HG03045 (cell line): Measurements from ENCODE around the gene ATXN1.
"Not testable (repeated sequence)": the region's sequence is repeated elsewhere in the genome, so short reads cannot be mapped to it uniquely, and the experiment has no call there.

Source experiments
- ATAC-seq: cut with Tn5 transposase; IDR thresholded peaks from one replicate; pipeline ENCODE4 v1.9.1; 2021; ENCODE audit warnings: mild to moderate bottlenecking, moderate library complexity; ENCODE audit not compliant: unreplicated experiment

ATXN1 gene

DNA sequence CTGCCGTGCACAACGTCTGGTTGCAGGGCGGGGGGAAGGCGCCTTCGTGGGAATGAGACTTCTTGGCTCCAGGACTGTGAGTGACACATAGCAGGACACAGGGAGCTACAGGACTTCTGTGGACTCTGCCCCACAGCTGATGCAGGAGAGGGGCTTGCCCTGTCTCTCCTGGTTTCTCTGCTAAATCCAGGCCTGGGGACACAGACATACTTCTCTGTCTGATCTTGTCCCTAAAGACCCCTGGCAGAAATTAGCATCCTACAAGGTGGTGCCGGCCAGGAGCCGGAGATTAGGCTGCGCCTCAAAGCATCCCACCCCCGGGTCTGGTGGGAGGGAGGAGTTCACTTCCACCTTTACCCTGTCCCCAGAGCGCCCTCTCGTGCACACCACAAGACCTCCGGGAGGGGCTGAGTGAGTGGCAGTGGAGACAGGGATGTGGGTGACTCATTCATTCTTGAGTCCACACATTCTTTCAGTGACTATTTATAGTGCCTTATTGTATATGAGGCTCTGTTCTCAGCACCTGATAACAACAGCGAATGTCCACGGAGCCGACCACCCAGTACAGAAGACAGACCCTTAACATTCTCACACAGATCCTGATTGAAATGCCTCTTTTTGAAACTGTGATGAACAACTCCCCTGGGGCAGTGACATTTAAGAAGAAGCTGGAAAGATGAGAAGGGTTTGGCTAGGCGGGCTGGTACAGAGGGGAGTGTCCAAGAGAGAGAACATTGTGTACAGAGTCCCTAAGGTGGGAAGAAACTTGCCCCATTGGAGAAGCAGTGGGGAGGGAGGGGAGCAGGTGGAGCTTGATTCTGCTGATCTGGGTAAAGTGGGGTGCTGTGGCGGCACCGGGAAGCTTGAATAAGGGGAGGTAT lies 483.9 kb downstream of the ATXN1 start:
- no peak for ATAC-seq

DNA sequence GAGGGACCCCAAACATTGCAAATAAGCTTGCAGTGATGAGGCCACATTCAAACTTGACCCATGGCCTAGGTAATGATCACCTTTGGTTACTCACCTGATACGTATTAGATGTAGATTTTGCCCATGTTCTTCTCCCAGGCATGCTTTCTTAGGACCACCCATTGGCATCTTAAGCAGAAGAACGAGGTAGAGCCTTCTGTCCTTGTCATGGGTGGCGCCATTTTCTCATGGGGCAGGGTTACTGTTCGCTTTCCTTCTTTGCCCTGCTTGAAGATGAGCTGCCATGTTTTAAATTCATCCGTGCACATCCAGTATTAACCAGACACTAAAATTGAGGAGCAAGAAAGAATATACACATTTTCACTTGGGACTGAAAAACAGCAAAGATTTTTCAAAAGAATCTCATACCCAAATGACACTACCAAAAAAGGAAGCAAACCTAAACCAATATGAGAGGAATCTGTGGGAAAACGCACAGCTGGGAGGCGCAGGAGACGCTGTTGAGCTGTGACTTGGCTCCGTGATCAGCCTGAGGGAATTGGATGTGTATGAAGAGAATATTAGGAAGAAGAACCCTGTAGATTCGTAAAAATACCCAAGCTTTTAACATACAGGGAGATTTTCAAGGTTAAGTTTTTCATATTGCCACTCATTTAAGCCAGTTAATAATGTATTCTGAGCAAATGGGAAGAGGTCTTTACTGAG lies 486.2 kb downstream of the ATXN1 start:
- no peak for ATAC-seq

DNA sequence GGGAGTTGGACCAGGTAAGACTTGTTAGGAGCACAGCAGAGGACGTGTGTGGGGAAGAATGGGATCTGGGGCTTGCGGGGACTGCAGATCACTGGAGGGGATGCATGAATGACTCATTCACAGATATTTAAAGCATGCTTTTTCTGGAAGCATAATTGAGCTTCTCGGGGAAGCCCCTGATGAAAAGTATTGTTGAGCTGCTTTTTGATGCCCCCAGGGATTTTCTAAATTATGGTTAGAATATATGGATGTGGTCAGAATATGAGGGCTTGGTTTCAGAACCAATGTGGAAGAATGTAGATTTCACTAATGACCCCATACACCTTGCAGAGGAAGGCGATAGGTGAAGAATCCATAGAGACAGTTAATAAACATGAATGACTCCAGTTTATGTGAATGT lies 486.8 kb downstream of the ATXN1 start:
- no peak for ATAC-seq

DNA sequence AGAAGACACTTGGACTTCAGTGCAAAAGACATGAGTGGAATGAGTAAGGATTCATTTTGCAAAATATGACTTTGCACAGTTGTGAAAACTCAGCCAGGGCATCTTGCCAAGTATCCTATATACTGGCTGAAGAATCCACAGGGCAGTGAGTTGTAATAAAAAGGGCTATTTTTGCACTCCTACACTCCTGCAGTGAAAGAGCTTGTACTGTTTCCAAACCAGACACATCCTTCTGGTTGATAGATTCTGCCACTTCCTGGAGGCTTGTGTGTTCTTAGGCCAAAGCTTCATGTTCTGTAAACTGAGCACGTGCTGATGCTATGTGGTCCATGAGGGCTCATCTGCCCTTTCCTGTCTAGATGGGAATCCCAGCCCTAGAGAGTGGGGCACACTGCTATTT lies 488.0 kb downstream of the ATXN1 start:
- ATAC-seq, result no peak

DNA sequence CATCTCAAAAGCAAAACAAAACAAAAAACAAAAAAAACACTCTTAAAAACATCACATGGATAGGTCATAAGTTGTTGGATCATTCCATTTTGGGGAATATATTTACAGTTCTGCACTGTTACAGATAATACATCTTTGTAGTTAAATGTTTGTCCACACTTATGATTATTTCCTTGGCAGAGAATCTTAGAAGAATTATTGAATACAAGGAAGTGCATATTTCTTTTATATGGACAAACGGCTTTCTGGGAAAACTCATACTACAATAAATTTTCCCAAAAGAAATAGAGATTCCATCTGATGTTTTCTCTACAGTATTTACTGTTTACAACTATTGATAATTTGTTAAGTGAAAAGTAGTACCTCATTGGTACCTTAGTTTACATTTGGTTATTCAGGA lies 489.1 kb downstream of the ATXN1 start:
- ATAC-seq, result no peak

DNA sequence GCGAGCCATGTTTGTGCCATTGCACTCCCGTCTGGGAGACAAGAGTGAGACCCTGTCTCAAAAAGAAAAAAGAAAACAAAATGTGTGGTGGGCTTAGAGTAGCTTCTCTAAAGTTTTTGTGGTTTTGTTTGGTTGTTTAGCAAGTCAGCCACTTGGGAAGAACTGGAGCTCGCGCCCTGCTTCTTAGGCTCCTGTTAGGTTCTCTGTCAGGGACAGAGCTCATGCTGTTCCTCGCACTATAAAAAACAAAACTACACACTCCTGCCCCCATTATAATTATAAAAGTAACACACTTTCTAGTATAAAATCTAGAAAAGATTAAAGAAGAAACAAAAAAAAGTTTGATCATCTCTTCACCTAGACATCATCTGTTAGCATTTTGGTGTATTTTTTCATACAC lies 489.8 kb downstream of the ATXN1 start:
- ATAC-seq, result no peak

DNA sequence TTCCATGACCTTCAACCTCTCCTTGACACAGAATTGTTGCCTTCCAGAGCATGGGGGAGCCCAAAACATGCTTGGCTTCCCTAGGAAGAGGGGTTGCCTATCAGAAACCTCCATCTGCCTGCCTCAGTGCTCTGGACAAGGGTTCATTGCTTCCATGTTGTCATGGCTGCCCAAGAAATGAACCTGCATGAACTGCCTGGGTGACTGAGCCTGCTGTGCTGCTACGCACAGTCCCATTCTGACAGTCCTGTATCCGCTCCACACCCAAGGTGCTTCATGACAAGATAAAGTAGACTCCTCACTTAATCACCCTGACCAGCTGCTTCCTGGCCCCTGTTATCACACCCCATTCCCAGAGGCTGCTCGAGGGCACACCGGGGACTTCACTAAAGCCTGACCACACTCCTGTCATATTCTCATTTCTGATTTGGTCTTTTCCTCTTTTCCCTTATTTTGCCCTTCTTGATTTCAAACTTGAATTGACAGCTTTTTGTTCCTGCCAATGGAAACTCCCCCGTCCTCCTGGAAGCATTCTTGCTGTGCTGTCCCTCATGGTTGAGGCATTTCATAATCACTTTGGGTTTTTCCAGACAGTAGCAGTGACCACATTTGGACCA lies 491.0 kb downstream of the ATXN1 start:
- ATAC-seq, result no peak

DNA sequence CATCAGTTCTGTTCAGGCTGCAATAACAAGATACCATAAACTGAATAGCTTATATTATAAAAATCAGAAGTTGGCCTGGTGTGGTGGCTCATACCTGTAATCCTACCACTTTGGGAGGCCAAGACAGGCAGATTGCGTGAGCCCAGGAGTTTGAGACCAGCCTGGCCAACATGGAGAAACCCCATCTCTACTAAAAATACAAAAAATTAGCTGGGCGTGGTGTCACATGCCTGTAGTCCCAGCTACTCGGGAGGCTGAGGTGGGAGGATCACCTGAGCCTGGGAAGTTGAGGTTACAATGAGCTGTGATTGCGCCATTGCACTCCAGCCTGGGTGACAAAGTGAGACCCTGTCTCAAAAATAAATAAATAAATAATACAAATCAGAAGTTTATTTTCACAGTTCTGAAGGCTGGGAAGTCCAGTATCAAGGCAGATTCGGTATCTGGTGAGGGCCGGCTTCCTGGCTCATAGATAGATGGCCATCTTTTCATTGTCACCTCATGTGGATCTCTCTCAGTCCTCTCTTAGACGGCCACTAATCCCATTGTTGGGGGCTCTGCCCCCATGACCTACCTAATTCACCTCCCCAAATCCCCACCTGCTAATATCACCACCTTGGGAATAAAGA lies 491.7 kb downstream of the ATXN1 start:
- ATAC-seq, result not testable (repeated sequence)

DNA sequence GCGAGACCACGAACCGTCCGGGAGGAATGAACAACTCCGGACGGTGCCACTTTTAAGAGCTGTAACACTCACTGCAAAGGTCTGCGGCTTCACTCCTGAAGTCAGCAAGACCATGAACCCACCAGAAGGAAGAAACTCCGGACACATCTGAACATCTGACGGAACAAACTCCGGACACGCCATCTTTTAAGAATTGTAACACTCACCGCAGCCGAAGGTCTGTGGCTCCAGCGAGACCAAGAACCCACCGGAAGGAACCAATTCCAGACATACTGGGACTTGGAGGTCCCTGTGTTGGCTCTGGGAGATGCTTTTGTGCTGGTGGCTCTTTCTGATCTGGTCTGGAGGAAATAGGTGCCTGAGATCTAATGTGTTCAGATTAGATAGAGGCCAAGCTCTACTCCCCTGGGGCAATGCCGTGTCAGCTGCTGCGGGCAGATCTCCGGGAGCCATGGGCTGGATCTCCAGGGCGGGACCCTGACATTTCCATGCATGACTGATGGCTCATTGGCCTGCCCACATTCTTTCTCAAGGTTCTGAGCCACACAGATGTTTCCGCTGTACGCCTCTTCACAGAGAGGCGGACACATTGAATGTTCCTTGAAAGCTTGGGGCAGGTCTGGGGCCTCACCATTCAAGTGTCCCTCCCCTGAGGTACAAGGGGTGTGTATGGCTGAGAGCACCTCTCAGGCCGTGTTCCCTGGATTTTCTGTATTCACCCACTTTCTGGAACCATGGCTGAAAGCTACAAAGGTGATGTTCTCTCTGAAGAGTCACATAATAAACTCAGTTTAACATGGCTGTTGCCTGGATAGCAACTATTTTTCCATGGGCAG lies 493.6 kb downstream of the ATXN1 start:
- no peak for ATAC-seq

DNA sequence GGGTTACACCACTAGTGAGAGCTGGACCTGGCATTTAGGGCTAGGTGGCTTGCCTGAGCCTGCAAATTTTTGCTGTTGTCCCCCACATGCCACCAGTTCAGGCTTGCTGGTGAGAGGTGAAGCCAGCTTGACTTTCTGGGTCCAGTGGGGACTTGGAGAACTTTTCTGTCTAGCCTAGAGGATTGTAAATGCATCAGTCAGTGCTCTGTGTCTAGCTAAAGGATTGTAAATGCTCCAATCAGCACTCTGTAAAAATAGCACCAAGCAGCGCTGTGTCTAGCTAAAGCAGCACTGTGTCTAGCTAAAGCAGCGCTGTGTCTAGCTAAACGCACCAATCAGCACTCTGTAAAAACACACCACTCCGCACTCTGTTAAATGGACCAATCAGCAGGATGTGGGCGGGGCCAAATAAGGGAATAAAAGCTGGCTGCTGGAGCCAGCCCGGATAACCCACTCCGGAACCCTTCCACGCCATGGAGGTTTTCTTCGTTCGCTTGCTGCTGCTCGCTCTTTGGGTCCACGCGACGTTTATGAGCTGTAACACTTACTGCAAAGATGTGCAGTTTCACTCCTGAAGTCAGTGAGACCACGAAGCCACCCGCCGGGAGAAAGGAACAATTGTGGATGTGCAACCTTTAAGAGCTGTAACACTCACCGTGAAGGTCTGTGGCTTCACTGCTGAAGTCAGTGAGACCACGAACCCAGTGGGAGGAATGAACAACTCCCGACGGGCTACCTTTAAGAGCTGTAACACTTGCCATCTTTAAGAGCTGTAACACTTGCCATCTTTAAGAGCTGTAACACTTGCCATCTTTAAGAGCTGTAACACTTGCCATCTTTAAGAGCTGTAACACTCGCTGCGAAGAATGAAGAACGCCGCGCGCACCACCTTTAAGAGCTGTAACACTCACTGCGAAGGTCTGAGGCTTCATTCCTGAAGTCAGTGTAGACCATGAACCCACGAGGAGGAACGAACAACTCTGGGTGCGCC lies 495.6 kb downstream of the ATXN1 start:
- ATAC-seq, result no peak

DNA sequence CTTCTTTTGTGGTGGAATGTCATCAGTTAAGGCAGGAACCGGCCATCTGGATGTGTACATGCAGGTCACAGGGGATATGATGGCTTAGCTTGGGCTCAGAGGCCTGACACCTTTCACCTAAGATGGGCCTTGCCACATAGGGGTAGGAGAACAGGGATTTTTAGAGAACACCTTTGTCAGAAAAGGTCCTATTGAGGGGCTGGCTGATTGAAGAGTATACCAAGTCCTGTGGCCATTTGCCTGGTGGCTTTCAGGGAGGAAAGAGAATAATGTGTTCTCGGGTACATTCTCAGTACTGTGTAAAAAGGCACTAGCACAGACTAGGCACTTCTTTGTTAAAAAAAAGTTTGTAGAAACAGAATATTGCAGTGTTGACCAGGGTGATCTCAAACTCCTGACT lies 496.5 kb downstream of the ATXN1 start:
- ATAC-seq, result no peak

DNA sequence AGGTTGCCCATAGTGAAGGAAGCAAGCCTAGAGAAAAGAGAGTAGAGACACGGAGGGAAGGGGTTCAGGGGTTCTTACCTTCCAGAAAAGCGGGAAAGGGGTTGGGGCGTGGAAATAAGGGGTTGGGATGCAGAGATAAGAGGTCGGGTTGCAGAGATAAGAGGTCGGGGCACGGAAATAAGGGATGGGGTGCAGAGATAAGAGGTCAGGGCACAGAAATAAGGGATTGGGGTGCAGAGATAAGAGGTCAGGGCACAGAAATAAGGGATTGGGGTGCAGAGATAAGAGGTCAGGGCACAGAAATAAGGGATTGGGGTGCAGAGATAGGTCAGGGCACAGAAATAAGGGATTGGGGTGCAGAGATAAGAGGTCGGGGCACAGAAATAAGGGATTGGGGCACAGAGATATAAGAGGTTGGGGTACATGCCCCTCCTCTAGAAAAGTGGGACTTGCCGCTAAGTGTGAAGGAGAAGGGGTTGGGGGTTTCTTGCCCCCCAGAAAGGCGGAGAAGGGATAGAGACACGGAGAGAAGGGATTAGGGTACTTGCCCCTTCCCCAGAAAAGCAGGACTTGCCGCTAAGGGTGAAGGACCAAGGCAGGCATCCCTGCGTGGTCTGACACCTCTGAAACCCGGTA lies 497.7 kb downstream of the ATXN1 start:
- not testable (repeated sequence) for ATAC-seq

DNA sequence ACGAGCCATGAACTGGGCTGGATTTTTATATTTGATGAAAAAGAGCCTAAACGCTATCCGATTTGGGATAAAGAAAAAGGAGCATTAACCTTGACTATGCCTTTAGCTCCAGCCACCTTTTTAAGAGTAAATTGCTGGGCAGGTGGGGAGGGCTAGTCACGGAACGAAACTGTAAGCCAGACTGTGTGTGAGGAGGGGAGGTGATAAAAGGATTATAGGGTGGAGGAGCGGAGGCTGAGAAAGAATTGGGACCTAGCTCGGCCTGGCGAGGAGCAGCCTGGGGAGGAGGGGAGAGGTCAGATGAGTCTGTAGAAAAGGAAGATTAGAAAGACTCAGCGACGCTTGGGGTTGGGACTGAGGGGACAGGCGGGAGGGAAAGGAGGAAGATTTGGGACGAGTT lies 498.5 kb downstream of the ATXN1 start:
- not testable (repeated sequence) for ATAC-seq

DNA sequence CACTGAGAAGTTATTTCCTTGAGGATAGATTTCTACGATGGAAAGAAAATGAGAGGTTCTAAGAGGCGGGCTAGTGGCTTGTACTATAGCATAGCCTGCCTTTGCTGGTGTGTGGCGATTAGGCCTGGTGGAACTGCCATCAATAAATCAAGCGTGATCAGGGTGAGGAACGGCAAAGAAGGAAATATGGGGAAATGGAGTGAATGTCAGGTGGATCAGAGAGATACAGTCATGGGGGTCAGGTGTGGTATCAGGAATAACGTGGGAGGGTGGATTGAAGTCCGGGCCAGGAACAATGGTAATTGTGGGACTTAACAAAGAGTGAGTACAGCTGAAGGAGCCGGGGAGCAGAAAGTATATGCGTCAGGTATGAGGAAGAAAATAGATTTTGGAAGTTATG lies 500.7 kb downstream of the ATXN1 start:
- not testable (repeated sequence) for ATAC-seq

DNA sequence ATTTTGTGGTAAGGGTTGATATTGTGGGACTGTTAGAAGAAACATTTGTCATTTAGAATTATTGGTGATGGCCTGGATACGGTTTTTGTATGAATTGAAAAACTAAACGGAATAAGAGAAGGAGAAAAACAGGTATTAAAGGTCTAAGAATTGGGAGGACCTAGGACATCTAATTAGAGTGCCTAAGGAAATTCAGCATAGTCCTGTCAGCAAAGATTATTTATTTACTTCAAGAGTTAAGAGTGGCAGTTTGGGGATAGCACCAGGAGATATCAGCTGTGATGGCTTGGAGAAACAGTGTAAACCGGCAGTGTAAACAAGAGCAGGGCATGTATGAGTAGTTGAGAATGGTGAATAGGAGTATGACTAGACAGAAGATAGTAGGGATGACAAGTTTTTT lies 501.7 kb downstream of the ATXN1 start:
- ATAC-seq, result not testable (repeated sequence)

DNA sequence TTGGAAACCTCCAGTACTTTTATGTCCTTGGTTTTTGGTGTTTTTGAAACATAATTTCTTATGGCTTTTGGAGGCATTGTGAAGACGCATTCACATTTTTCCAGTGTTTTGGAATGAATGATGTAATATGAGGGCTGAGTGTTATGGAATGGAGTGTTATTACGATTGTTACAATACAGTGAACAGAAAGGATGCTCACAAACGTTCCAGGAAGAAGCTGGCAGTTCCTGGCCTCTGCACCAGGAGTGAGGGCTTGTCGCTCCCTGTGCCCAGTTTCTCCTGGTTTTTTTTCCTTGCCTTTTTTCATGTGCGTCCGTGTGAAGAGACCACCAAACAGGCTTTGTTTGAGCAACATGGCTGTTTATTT lies 502.6 kb downstream of the ATXN1 start:
- no peak for ATAC-seq

DNA sequence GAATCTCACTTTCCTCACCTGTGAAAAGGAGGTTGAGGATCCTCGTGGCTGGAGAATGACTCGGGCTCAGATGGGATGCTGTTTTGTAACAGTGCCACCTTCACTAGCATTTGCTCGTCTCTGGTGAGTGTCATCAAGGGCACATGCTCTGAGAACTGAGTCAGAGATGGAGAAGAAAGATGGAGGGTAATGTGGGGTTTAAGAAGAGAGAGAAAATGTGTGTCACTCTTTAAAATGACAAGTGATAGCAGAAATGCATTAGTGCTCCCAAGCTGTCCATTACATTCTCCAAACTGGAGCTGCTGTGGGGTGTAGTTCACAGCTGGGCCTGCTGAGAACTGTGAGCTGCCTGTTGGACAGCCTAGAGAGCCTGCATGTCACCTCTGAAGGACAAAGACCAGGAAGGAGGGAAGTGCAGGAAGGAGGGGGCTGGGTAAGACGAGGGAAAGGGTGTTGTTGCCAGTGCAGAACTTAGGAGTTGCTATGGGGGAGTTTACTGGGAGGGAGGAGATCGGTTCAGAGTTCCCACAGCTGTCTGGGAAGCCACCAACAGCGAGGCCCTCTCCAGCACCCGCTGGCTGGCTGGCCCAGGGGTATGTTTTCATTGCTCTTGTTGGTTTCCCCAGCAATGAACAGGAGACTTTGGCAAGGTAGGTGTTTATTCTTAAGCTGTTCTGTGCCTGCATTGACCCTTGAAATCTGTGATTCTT lies 503.1 kb downstream of the ATXN1 start:
- no peak for ATAC-seq

DNA sequence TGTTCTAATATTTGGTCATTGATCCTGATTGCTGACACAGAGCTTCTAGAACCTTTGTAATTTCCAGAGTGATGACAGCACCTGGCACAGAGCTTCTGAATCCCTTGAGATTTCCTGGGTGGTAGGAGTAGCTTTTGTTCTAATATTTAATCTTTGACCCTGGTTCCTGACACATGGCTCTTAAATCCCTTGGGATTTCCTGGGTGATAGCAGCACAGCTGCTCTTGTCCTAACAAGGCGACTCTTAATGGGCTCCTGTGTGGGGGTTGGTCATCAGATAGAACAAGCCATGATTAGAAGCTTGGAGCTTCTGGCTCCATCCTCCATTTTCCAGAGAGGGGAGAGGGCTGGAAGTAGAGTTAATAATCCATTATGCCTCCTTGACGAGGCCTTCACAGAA lies 504.5 kb downstream of the ATXN1 start:
- ATAC-seq, result no peak
